Peyer's patch (tissue), 4 donors: ENCODE data around the gene CPB2.

Experiments
- CTCF ChIP-seq, 6 experiments: fragments of 450-650 bp in 4 of 6; fragments of 200-600 bp in 2 of 6; sonication (generic) in 1 of 6; IDR thresholded peaks; one replicate each; pipeline ENCODE4 v1.5.1; 2017 to 2019; ENCODE audit warnings: antibody characterized with exemption in 6 of 6, mild to moderate bottlenecking in 3 of 6, moderate library complexity in 1 of 6
- POLR2A ChIP-seq, 2 donors: fragments of 450-650 bp; IDR thresholded peaks; one replicate each; pipeline ENCODE4 v1.5.1; 2017; ENCODE audit warnings: antibody characterized with exemption in 2 of 2, mild to moderate bottlenecking in 2 of 2, moderate library complexity in 2 of 2

GRCh38 chr13:46052319-46053161, 52.3 kb downstream of the CPB2 start, which contains the start of gene ZC3H13:
- peak in 5 of 6 experiments; percentile 30 to 65 (median 60) for TF ChIP-seq CTCF (IDR thresholded peaks at IDR 0.05)
- peak; percentile 43 to 67 for TF ChIP-seq POLR2A (IDR thresholded peaks at IDR 0.05)
